G401.6 (cell line): Measurements from ENCODE around the gene CFHR1.

Experiments used
- FAIRE-seq: peaks from 2 replicates; lab custom pipeline; 2012; peaks lifted over from hg19 to GRCh38; lab: Jason Lieb, UNC

Gene CFHR1

DNA sequence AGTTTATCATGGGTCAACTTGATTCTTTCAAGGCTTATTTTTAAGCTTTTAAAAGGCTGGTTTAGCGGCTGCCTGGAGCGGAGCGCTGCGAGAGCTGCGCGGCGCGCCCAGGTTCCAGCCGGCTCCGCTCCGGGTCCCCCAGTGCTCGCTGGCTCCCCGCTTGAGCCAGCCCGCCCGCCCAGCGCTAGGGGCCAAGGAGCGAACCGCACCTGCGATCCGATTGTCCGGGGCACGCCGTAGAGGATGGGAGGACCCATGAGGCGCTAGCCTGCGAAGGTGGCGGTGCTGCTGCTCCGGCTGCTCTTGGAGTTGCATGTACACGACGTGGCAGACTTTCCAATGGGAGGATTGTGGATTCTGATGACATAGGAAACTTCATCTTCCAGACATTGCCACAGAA, 58.4 kb downstream of the CFHR1 start:
- no peak for FAIRE-seq
